Tibial artery (tissue), 4 donors: Measurements from ENCODE around the gene XRCC3.

Experiments used
- DNase-seq, 2 donors: peaks; one replicate each; pipeline ENCODE4 v3.0.0-alpha.2; 2019
- H3K27ac ChIP-seq, 2 donors: fragments of 200-600 bp; sonication (generic) in 1 of 2; 1 replicate in 1 of 2; 2 replicates in 1 of 2; pipeline ENCODE4 v1.5.1; 2018 to 2019; ENCODE audit warnings: mild to moderate bottlenecking in 1 of 2
- H3K27me3 ChIP-seq, 2 donors: fragments of 200-600 bp; sonication (generic) in 1 of 2; one replicate each; pipeline versions ENCODE4 v1.5.1 to v1.6.0; 2016 to 2019
- H3K36me3 ChIP-seq, 3 donors: fragments of 200-600 bp; sonication (generic) in 2 of 3; one replicate each; pipeline ENCODE4 v1.5.1; 2016 to 2019; ENCODE audit warnings: mild to moderate bottlenecking in 2 of 3
- H3K4me1 ChIP-seq, 4 donors: fragments of 200-600 bp; sonication (generic) in 2 of 4; 1 replicate in 3 of 4; 2 replicates in 1 of 4; pipeline ENCODE4 v1.5.1; 2016 to 2019
- H3K4me3 ChIP-seq, 2 donors: fragments of 200-600 bp; sonication (generic) in 1 of 2; 1 replicate in 1 of 2; 2 replicates in 1 of 2; pipeline ENCODE4 v1.5.1; 2018 to 2019; ENCODE audit warnings: mild to moderate bottlenecking in 2 of 2
- H3K9me3 ChIP-seq, 3 donors: fragments of 200-600 bp; sonication (generic) in 1 of 3; one replicate each; pipeline ENCODE4 v1.5.1; 2016 to 2019
- intact Hi-C: fragments of 100-400 bp; cut with DNase I; formaldehyde crosslinking; loops from one replicate; pipeline ENCODE4 v1.15.0; 2023; ENCODE audit warnings: low total_unique reads
- TF ChIP-seq, protein P1 (sequence below), 2 experiments: fragments of 200-600 bp in 1 of 2; fragments of 450-650 bp in 1 of 2; IDR thresholded peaks; one replicate each; pipeline ENCODE4 v1.5.1; 2017 to 2019; ENCODE audit warnings: antibody characterized with exemption in 2 of 2, mild to moderate bottlenecking in 1 of 2, moderate library complexity in 1 of 2

Gene XRCC3

DNA sequence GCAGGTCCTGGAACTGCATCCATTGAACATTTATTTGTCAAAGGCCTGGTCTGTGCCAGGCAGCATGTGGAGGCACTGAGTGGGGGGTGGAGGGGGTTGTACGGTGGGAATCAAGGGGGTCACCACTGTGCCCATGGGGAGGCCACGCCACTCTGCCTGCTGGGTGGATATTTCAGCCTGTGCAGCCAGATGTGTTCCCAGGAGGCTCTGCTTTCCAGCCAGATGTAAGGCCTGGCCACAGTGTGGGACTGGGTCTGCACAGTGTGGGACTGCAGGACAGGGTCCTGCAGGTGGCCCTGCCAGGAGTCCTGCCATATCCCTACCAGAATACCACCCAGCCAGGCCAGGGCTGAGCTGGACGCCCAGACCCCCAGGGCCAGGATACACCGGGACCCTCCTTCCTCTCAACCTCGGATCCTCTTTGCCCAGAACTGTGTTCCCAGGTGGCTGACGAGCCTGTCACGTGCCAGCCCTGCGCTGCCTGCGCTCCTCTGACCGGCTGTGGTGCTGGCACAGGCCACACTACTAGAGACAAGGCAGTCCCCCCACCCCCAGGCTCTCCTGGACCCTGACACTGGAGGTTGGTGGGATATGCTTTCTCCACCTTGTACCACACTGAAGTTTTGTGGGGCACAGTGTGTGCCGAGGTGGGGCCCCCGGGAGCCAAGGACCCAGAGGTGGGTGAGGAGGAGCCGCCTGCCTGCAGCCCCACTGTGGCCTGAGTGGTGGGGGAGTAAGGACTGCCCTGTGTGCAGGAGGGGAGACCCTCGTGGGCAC lies 17.5 kb downstream of the XRCC3 start:
- Histone ChIP-seq H3K36me3 (peaks cover 47 to 79% (median 71%) of the 10 kb centered on the region in 3 donors), H3K27ac (peak overlapping the region; percentile 70 to 73)

DNA sequence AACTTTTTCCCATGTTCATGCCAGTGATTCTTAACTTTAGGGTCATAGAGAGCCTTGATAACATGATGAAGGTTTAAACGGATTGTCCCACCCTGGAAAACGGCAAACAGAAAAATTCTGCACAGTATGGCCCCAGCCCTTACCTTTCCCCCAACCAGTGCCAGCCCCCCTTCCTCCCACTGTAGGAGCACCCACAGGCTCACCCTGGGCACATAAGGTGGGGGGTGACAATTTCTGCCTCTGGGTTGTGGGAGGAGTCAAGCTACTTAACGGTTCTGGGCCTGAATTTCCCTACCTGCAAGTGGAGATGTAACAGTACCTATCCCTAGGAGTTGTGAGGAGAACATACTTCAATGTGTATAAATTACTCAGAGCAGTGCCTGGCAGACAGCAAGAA lies 18.0 kb downstream of the XRCC3 start:
- Histone ChIP-seq H3K4me3 (no peak overlapping the region), H3K27me3 (no peaks in the 10 kb centered on the region), H3K36me3 (peaks cover 43 to 79% (median 71%) of the 10 kb centered on the region in 3 donors), H3K27ac (peak overlapping the region; percentile 70 to 73), H3K4me1 (peaks cover 10 to 48% (median 35%) of the 10 kb centered on the region in 4 donors), H3K9me3 (no peaks in the 10 kb centered on the region)
- TF ChIP-seq, protein P1, sequence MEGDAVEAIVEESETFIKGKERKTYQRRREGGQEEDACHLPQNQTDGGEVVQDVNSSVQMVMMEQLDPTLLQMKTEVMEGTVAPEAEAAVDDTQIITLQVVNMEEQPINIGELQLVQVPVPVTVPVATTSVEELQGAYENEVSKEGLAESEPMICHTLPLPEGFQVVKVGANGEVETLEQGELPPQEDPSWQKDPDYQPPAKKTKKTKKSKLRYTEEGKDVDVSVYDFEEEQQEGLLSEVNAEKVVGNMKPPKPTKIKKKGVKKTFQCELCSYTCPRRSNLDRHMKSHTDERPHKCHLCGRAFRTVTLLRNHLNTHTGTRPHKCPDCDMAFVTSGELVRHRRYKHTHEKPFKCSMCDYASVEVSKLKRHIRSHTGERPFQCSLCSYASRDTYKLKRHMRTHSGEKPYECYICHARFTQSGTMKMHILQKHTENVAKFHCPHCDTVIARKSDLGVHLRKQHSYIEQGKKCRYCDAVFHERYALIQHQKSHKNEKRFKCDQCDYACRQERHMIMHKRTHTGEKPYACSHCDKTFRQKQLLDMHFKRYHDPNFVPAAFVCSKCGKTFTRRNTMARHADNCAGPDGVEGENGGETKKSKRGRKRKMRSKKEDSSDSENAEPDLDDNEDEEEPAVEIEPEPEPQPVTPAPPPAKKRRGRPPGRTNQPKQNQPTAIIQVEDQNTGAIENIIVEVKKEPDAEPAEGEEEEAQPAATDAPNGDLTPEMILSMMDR (IDR thresholded peaks at IDR 0.05): no peak
- no peak for DNase-seq
- intact Hi-C loops: no loop called here

More for the DNA sequence above, 17.5 kb downstream of the XRCC3 start:
- no peak for DNase-seq
- no peaks in the 10 kb centered on the region for H3K9me3 ChIP-seq
- peaks cover 10 to 48% (median 35%) of the 10 kb centered on the region in 4 donors for H3K4me1 ChIP-seq
- no peaks in the 10 kb centered on the region for H3K27me3 ChIP-seq
- TF ChIP-seq, protein P1 (IDR thresholded peaks at IDR 0.05): no peak
- H3K4me3 ChIP-seq: no peak overlapping the region
- intact Hi-C loops: no loop called here

DNA sequence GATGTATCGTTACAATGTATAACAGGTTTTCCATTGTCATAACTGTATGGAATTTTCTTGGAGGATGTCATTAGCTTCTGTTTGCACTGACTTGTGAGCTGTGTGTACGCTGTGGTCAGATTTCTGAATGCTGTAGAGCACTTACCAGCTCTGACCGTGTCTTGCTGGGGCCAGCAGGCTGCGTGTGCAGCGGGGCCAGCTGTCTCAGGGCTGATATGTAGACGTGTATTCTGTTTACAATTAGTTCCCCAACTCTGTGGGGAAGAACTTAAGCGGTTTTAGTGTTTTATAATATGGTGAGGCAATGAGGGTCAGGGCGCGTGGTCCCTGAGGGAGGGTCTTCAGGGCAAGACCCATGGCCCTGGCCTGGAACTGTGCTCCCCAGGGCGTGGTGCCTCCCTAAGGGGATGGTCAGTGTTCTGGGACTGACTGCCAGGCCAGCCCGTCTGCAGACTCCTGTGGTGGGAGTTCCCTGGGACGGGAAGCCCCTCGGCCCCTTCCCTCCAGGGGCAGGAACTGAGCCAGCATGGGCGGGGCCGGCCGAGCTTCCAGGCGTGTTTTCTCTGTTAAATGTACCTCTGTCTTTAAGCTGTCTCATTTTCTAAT lies 18.7 kb downstream of the XRCC3 start:
- intact Hi-C loops: no loop called here
- H3K36me3 ChIP-seq: peaks cover 39 to 77% (median 71%) of the 10 kb centered on the region in 3 donors
- H3K9me3 ChIP-seq: no peaks in the 10 kb centered on the region
- no peaks in the 10 kb centered on the region for H3K27me3 ChIP-seq
- no peak for DNase-seq
- no peak overlapping the region for H3K4me3 ChIP-seq
- H3K4me1 ChIP-seq: peaks cover 10 to 48% (median 35%) of the 10 kb centered on the region in 4 donors
- TF ChIP-seq, protein P1 (IDR thresholded peaks at IDR 0.05): no peak
- H3K27ac ChIP-seq: peak overlapping the region; percentile 70 to 73

DNA sequence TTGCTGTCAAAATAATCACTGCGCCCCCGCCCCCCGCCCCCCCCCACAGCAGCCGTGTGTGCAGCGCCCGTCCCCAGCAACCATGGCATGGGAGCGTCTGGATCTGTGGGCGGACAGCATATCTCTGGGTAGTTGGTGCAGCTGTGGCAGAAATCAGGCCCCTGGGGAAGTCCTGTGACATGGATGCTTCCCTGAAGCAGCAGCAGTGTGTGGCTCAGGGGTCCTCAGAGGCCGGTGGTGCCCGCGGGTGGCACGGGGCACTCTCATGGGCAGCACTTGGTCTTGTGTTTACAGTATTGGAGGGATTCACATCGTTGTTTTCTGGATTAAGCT lies 19.2 kb downstream of the XRCC3 start:
- intact Hi-C loops: no loop called here
- Histone ChIP-seq H3K9me3 (no peaks in the 10 kb centered on the region), H3K27me3 (no peaks in the 10 kb centered on the region), H3K4me3 (no peak overlapping the region), H3K27ac (peak overlapping the region; percentile 70 to 73), H3K4me1 (peaks cover 10 to 48% (median 35%) of the 10 kb centered on the region in 4 donors), H3K36me3 (peaks cover 34 to 76% (median 65%) of the 10 kb centered on the region in 3 donors)
- TF ChIP-seq, protein P1 (IDR thresholded peaks at IDR 0.05): no peak
- no peak for DNase-seq

DNA sequence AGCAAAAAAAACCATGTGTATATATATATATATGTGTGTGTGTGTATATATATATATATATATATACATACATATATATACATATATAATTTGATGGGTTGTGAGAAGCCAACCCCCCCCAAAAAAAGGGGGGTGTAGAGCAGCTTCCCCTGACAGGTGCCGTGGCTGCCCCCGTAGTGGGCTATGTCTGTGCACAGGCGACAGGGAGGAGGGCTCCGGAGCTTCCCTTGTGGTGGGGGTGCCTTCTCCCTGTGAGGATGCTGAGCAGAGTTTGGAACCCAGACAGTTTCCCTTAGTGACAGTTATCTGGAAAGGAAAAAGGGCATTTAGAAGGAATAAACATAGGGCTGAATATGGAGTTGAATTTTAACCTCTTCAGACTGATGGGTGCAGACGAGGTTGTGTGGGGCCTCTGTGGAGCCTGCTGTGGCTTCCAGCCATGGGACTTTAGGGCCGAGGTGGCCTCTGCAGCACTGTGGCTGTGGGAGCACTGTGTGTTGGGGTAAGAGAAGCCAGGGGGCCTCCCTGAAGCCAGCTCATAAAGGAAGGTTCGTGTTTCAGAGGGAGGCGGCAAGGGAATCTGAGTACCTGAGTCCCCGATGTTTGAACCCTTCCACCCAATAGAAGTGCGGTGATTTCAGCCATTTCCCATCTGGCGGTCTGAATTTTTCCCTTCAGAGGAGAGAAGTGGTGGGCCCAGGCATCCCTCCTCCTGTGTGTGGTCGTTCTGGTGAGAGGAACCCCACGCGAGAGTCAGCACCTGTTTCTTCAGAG lies 19.8 kb downstream of the XRCC3 start:
- intact Hi-C loops: no loop called here
- Histone ChIP-seq H3K4me3 (no peak overlapping the region), H3K27ac (peak overlapping the region; percentile 70 to 73), H3K4me1 (peaks cover 10 to 44% (median 34%) of the 10 kb centered on the region in 4 donors), H3K9me3 (no peaks in the 10 kb centered on the region), H3K27me3 (no peaks in the 10 kb centered on the region), H3K36me3 (peaks cover 29 to 71% (median 60%) of the 10 kb centered on the region in 3 donors)
- TF ChIP-seq, protein P1 (IDR thresholded peaks at IDR 0.05): no peak
- DNase-seq: no peak
